B cell (primary cell): ENCODE data around the gene PTS.

ENCODE experiments used
- EZH2 ChIP-seq: IDR thresholded peaks from 2 replicates; pipeline ENCODE4 v1.6.1; 2012; ENCODE audit warnings: borderline replicate concordance, low read depth, mild to moderate bottlenecking, moderate library complexity, low read length; ENCODE audit not compliant: insufficient read depth, poor library complexity, severe bottlenecking
- TF ChIP-seq, protein P1 (sequence below): fragments of 200-600 bp; IDR thresholded peaks from one replicate; pipeline ENCODE4 v1.8.0; 2022; ENCODE audit warnings: antibody characterized with exemption, mild to moderate bottlenecking

DNA sequence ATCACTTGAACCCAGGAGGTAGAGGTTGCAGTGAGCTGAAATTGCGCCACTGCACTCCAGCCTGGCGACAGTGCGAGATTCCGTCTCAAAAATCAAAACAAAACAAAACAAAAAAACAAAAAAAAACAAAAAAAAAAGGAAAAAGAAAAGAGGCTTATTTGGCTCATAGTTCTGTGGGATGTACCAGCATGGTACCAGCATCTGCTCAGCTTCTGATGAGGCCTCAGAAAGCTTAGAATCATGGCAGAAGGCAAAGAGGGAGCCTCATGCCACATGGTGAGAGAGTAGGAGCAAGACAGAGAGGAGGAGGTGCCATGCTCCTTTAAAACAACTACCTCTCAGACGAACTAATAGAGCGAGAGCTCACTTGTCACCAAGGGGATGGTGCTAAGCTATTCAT is 10.6 kb upstream of the PTS start:
- TF ChIP-seq, protein P1, sequence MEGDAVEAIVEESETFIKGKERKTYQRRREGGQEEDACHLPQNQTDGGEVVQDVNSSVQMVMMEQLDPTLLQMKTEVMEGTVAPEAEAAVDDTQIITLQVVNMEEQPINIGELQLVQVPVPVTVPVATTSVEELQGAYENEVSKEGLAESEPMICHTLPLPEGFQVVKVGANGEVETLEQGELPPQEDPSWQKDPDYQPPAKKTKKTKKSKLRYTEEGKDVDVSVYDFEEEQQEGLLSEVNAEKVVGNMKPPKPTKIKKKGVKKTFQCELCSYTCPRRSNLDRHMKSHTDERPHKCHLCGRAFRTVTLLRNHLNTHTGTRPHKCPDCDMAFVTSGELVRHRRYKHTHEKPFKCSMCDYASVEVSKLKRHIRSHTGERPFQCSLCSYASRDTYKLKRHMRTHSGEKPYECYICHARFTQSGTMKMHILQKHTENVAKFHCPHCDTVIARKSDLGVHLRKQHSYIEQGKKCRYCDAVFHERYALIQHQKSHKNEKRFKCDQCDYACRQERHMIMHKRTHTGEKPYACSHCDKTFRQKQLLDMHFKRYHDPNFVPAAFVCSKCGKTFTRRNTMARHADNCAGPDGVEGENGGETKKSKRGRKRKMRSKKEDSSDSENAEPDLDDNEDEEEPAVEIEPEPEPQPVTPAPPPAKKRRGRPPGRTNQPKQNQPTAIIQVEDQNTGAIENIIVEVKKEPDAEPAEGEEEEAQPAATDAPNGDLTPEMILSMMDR: no peak
- no peak for TF ChIP-seq EZH2
